IMR-90 (cell line): Measurements from ENCODE around the gene MCM8. TPM values are rescaled to one million over a fixed set of nuclear protein-coding genes. Genes with fewer than 3 reads are reported as not detected.

Source experiments
- ATAC-seq: fragments of 200-7000 bp; cut with Tn5 transposase; 2 replicates; pipeline ENCODE4 v1.9.1; 2020; ENCODE audit warnings: low read depth, mild to moderate bottlenecking, moderate library complexity
- BruUV-seq: library from RNA; stranded (reverse); fragments of 400-500 nt; replicated peaks from 2 replicates; lab custom pipeline; 2021; lab: Mats Ljungman, UMichigan
- CTCF ChIA-PET: fragments of 300-600 bp; formaldehyde crosslinking; extraction: SDS; loops from one replicate; lab custom pipeline; 2021; ENCODE audit warnings: antibody characterized with exemption; lab: Yijun Ruan, JAX
- POLR2A ChIA-PET: fragments of 300-600 bp; sonication (Branson Sonifier 250); formaldehyde crosslinking; loops from one replicate; lab custom pipeline; 2022; ENCODE audit warnings: antibody characterized with exemption; ENCODE audit not compliant: unreplicated experiment; lab: Charles Lee
- DNase-seq: peaks from one replicate; pipeline ENCODE4 v3.0.0; 2013
- H2AFZ ChIP-seq: replicated peaks from 2 replicates; pipeline ENCODE3; 2013; ENCODE audit warnings: low read length, mild to moderate bottlenecking; ENCODE audit not compliant: poor library complexity
- H2AK5ac ChIP-seq: 2 replicates; pipeline ENCODE4 v1.6.1; 2013; ENCODE audit warnings: low read depth, low read length, inconsistent platforms
- H2AK9ac ChIP-seq: replicated peaks from 2 replicates; pipeline ENCODE3; 2013; ENCODE audit warnings: mild to moderate bottlenecking, low read depth, low read length, moderate library complexity; ENCODE audit not compliant: poor library complexity
- H2BK120ac ChIP-seq: 2 replicates; pipeline ENCODE4 v1.6.1; 2013; ENCODE audit warnings: low read depth, low read length, inconsistent platforms
- H2BK15ac ChIP-seq: 3 replicates; pipeline ENCODE4 v1.6.1; 2013; ENCODE audit warnings: low read depth, low read length, inconsistent platforms
- H2BK20ac ChIP-seq: 2 replicates; pipeline ENCODE4 v1.6.1; 2013; ENCODE audit warnings: low read depth, mild to moderate bottlenecking, inconsistent platforms, low read length, moderate library complexity
- H2BK5ac ChIP-seq: 2 replicates; pipeline ENCODE4 v1.6.1; 2013; ENCODE audit warnings: mild to moderate bottlenecking, low read depth, low read length, inconsistent platforms; ENCODE audit not compliant: poor library complexity, severe bottlenecking
- H3K14ac ChIP-seq: replicated peaks from 2 replicates; pipeline ENCODE4 v1.6.1; 2013; ENCODE audit warnings: low read depth, low read length, inconsistent platforms
- H3K18ac ChIP-seq: 2 replicates; pipeline ENCODE4 v1.6.1; 2013; ENCODE audit warnings: low read depth, low read length, control low read depth
- H3K23ac ChIP-seq: 2 replicates; pipeline ENCODE4 v1.6.1; 2013; ENCODE audit warnings: low read depth, low read length, inconsistent platforms
- H3K27ac ChIP-seq: 2 replicates; pipeline ENCODE4 v1.5.1; 2013; ENCODE audit warnings: mild to moderate bottlenecking, control low read depth, low read length; ENCODE audit not compliant: insufficient read depth
- H3K27me3 ChIP-seq: 2 replicates; pipeline ENCODE4 v1.6.1; 2013; ENCODE audit warnings: low read length; ENCODE audit not compliant: control insufficient read depth, insufficient read depth
- H3K36me3 ChIP-seq: 2 replicates; pipeline ENCODE4 v1.6.1; 2013; ENCODE audit warnings: low read length, mixed read lengths; ENCODE audit not compliant: control insufficient read depth, insufficient read depth
- H3K4ac ChIP-seq: 2 replicates; pipeline ENCODE4 v1.6.1; 2013; ENCODE audit warnings: low read depth, low read length, inconsistent platforms
- H3K4me1 ChIP-seq: 2 replicates; pipeline ENCODE4 v1.6.1; 2013; ENCODE audit warnings: low read length, mixed read lengths; ENCODE audit not compliant: control insufficient read depth, insufficient read depth
- H3K4me2 ChIP-seq: 2 replicates; pipeline ENCODE4 v1.6.1; 2013; ENCODE audit warnings: low read depth, mild to moderate bottlenecking, control low read depth, low read length, moderate library complexity
- H3K4me3 ChIP-seq: 2 replicates; pipeline ENCODE4 v1.5.1; 2013; ENCODE audit warnings: low read depth, mild to moderate bottlenecking, control low read depth, low read length, moderate library complexity; ENCODE audit not compliant: insufficient read depth
- H3K56ac ChIP-seq: 2 replicates; pipeline ENCODE4 v1.6.1; 2013; ENCODE audit warnings: low read length, inconsistent platforms; ENCODE audit not compliant: insufficient read depth; ENCODE audit errors: extremely low read depth
- H3K79me1 ChIP-seq, 2 experiments: 2 replicates each; pipeline ENCODE4 v1.6.1; 2013; ENCODE audit warnings: low read length in 2 of 2, inconsistent platforms in 1 of 2, low read depth in 1 of 2
- H3K9ac ChIP-seq: 2 replicates; pipeline ENCODE4 v1.6.1; 2013; ENCODE audit warnings: low read depth, low read length, control low read depth
- H3K9me1 ChIP-seq: 2 replicates; pipeline ENCODE4 v1.6.1; 2013; ENCODE audit warnings: low read length, inconsistent platforms; ENCODE audit not compliant: insufficient read depth
- H3K9me3 ChIP-seq: 2 replicates; pipeline ENCODE4 v1.6.1; 2013; ENCODE audit warnings: low read length; ENCODE audit not compliant: control insufficient read depth, insufficient read depth
- H4K20me1 ChIP-seq: 2 replicates; pipeline ENCODE4 v1.6.1; 2013; ENCODE audit warnings: low read length, inconsistent platforms; ENCODE audit not compliant: insufficient read depth
- H4K5ac ChIP-seq: 2 replicates; pipeline ENCODE4 v1.6.1; 2013; ENCODE audit warnings: mild to moderate bottlenecking, low read depth, low read length, control low read depth
- H4K8ac ChIP-seq, 2 experiments: 2 replicates each; pipeline ENCODE4 v1.6.1; 2013; ENCODE audit warnings: low read depth in 2 of 2, low read length in 2 of 2, control low read depth in 1 of 2, inconsistent platforms in 1 of 2
- H4K91ac ChIP-seq: 2 replicates; pipeline ENCODE4 v1.6.1; 2013; ENCODE audit warnings: low read depth, low read length, inconsistent platforms; ENCODE audit not compliant: insufficient read depth
- ELK1 ChIP-seq: fragments of 150-350 bp; IDR thresholded peaks from 2 replicates; pipeline ENCODE4 v1.6.1; 2016; ENCODE audit warnings: low read depth, mild to moderate bottlenecking, low read length, moderate library complexity, borderline replicate concordance
- MXI1 ChIP-seq: IDR thresholded peaks from 2 replicates; pipeline ENCODE4 v1.6.1; 2012; ENCODE audit warnings: low read depth, mild to moderate bottlenecking, low read length, moderate library complexity, borderline replicate concordance
- POLR2A ChIP-seq: IDR thresholded peaks from 2 replicates; pipeline ENCODE4 v1.6.1; 2012; ENCODE audit warnings: mild to moderate bottlenecking, low read depth, low read length
- RFX5 ChIP-seq: IDR thresholded peaks from 2 replicates; pipeline ENCODE4 v1.8.0; 2012; ENCODE audit warnings: low read depth, mild to moderate bottlenecking, low read length, moderate library complexity
- SMC3 ChIP-seq: fragments of 150-350 bp; IDR thresholded peaks from 2 replicates; pipeline ENCODE4 v1.6.1; 2016; ENCODE audit warnings: low read depth, mild to moderate bottlenecking, antibody characterized with exemption, low read length, moderate library complexity
- WGBS, 2 experiments: methylation state at CpG; one replicate each; pipeline versions ENCODE4 v1.1.5 to v1.1.7; 2013; ENCODE audit warnings: missing lambda C conversion rate in 2 of 2; ENCODE audit not compliant: insufficient read length in 1 of 2; ENCODE audit errors: extremely low coverage in 2 of 2; 5-methylcytosine and 5-hydroxymethylcytosine counted together
- dilution Hi-C: fragments of 300-500 bp; cut with HindIII; formaldehyde crosslinking; loops from one replicate; pipeline ENCODE4 v1.14.3; 2018; ENCODE audit warnings: low sequenced_read_pairs; ENCODE audit not compliant: unreplicated experiment
- in situ Hi-C: fragments of 300-500 bp; cut with MboI; formaldehyde crosslinking; loops from 3 replicates; pipeline ENCODE4 v1.14.3; 2019; ENCODE audit warnings: low sequenced_read_pairs, inconsistent platforms, mixed read lengths
- intact Hi-C: fragments of 100-400 bp; cut with micrococcal nuclease; formaldehyde crosslinking; loops from 2 replicates; pipeline ENCODE4 v1.10.0; 2022
- polyA plus RNA-seq, 3 experiments: library from polyadenylated mRNA; depleted of rRNA; stranded (reverse); fragments of >200 nt; gene quantifications; 2 replicates each; pipeline ENCODE4 v1.2.3, GENCODE V29; 2012; ENCODE audit warnings: low replicate concordance in 1 of 3
- total RNA-seq: library from RNA; depleted of rRNA; stranded (reverse); fragments of >200 nt; gene quantifications from 2 replicates; pipeline ENCODE4 v1.2.3, GENCODE V29; 2012

The MCM8 gene
- total and polyA plus RNA-seq, 2 of the 4 experiments (the other 2 are of a cell fraction), result 4.2 to 11.5 TPM

GRCh38 chr20:5928836-5929715 is 21.4 kb upstream of the MCM8 start:
- no TSS peak for BruUV-seq
- no peak overlapping the region for H2BK15ac ChIP-seq

More at GRCh38 chr20:5928836-5929715, 21.4 kb upstream of the MCM8 start:
- CTCF ChIA-PET, result no interaction called here
- Histone ChIP-seq H3K27ac (no peak overlapping the region), H2AK9ac (no peak overlapping the region), H3K23ac (no peak overlapping the region), H2BK20ac (no peak overlapping the region), H4K20me1 (no peaks in the 10 kb centered on the region), H4K5ac (no peak overlapping the region), H3K9ac (no peak overlapping the region), H2AFZ (no peak overlapping the region), H3K4me1 (no peaks in the 10 kb centered on the region), H4K8ac (no peak overlapping the region), H3K36me3 (no peaks in the 10 kb centered on the region), H2BK120ac (no peak overlapping the region), H3K4me2 (no peak overlapping the region), H3K14ac (no peak overlapping the region), H3K4me3 (no peak overlapping the region), H3K18ac (no peak overlapping the region), H3K56ac (no peak overlapping the region), H4K91ac (no peak overlapping the region), H3K9me1 (no peaks in the 10 kb centered on the region), H3K9me3 (no peaks in the 10 kb centered on the region), H2AK5ac (no peak overlapping the region), H3K27me3 (peaks cover 23% of the 10 kb centered on the region), H3K79me1 (no peaks in the 10 kb centered on the region), H2BK5ac (no peak overlapping the region), H3K4ac (no peak overlapping the region)
- TF ChIP-seq POLR2A, result no peak
- TF ChIP-seq RFX5, result no peak
- TF ChIP-seq ELK1, result no peak
- TF ChIP-seq SMC3, result no peak
- TF ChIP-seq MXI1, result no peak
- in situ Hi-C loops (no loop called here), dilution Hi-C loops (no loop called here), intact Hi-C loops (no loop called here)
- ATAC-seq (no peak), DNase-seq (no peak)
- POLR2A ChIA-PET, result no interaction called here
- whole genome bisulfite sequencing, 2 experiments, result 43% methylated on average over 1 of the region's 8 CpGs; no CpG with 5 or more reads in 1 of the 2 experiments
